ENCODE results near the gene PODXL. TPM values are rescaled to one million over a fixed set of nuclear protein-coding genes. Genes with fewer than 3 reads are reported as not detected.

PODXL gene
- total RNA-seq, 2 donors from 2014 or later, result 523 to 701 TPM

GRCh38 chr7:131488361-131488760, 68.1 kb downstream of the PODXL start:
- Histone ChIP-seq H3K9ac (ENCODE audit: extremely low read depth, low read length, poor library complexity, severe bottlenecking) (no peak overlapping the region), H3K9me3 (ENCODE audit: control insufficient read depth, low read length) (no peaks in the 10 kb centered on the region), H3K4me3 (ENCODE audit: low read length) (no peak overlapping the region), H3K4me1 (ENCODE audit: control insufficient read depth, insufficient read depth, low read length) (peaks cover 3% of the 10 kb centered on the region), H3K27ac (ENCODE audit: low read depth, low read length) (no peak overlapping the region), H3K36me3 (ENCODE audit: control insufficient read depth, insufficient read depth, low read length) (peaks cover 26% of the 10 kb centered on the region), H3K27me3 (ENCODE audit: control insufficient read depth, insufficient read depth, low read length, poor library complexity, severe bottlenecking) (no peaks in the 10 kb centered on the region)
- Mint-ChIP-seq H3K4me1 (peaks cover 9% of the 10 kb centered on the region), H3K36me3 (ENCODE audit: low read depth) (peaks cover 10% of the 10 kb centered on the region), H3K9me3 (no peaks in the 10 kb centered on the region), H3K27me3 (ENCODE audit: insufficient read depth) (no peaks in the 10 kb centered on the region), H3K27ac (no peak overlapping the region), H3K4me3 (no peak overlapping the region)
- 93% methylated on average over 2 of the region's 2 CpGs; no CpG with 5 or more reads in 1 of the 2 experiments for WGBS, 2 experiments (ENCODE audit: insufficient coverage in 1 of 2, insufficient read length in 1 of 2)
- peak; percentile 66 for TF ChIP-seq CTCF (conservative IDR thresholded peaks at IDR 0.05)
- DNase-seq, result no peak

GRCh38 chr7:131487217-131487616, 69.2 kb downstream of the PODXL start:
- TF ChIP-seq CTCF (conservative IDR thresholded peaks at IDR 0.05), result no peak
- peak overlapping the region; percentile 6 for H3K27ac Mint-ChIP-seq
- WGBS, 2 experiments (ENCODE audit: insufficient coverage in 1 of 2, insufficient read length in 1 of 2), result 64% methylated on average over 1 of the region's 1 CpG; no CpG with 5 or more reads in 1 of the 2 experiments
- Histone ChIP-seq H3K36me3 (ENCODE audit: control insufficient read depth, insufficient read depth, low read length) (peaks cover 29% of the 10 kb centered on the region), H3K9ac (ENCODE audit: extremely low read depth, low read length, poor library complexity, severe bottlenecking) (no peak overlapping the region), H3K27me3 (ENCODE audit: control insufficient read depth, insufficient read depth, low read length, poor library complexity, severe bottlenecking) (no peaks in the 10 kb centered on the region), H3K4me3 (ENCODE audit: low read length) (no peak overlapping the region), H3K4me1 (ENCODE audit: control insufficient read depth, insufficient read depth, low read length) (peaks cover 7% of the 10 kb centered on the region), H3K27ac (ENCODE audit: low read depth, low read length) (no peak overlapping the region), H3K9me3 (ENCODE audit: control insufficient read depth, low read length) (no peaks in the 10 kb centered on the region)
- H3K4me3 Mint-ChIP-seq, result no peak overlapping the region
- no peaks in the 10 kb centered on the region for H3K27me3 Mint-ChIP-seq (ENCODE audit: insufficient read depth)
- peaks cover 9% of the 10 kb centered on the region for H3K4me1 Mint-ChIP-seq
- H3K9me3 Mint-ChIP-seq, result no peaks in the 10 kb centered on the region
- peaks cover 11% of the 10 kb centered on the region for H3K36me3 Mint-ChIP-seq (ENCODE audit: low read depth)
- no peak for DNase-seq

GRCh38 chr7:131486346-131486745, 70.1 kb downstream of the PODXL start:
- peaks cover 10% of the 10 kb centered on the region for H3K36me3 Mint-ChIP-seq (ENCODE audit: low read depth)
- no peaks in the 10 kb centered on the region for H3K27me3 Mint-ChIP-seq (ENCODE audit: insufficient read depth)
- no peaks in the 10 kb centered on the region for H3K27me3 ChIP-seq (ENCODE audit: control insufficient read depth, insufficient read depth, low read length, poor library complexity, severe bottlenecking)
- DNase-seq, result no peak
- H3K36me3 ChIP-seq (ENCODE audit: control insufficient read depth, insufficient read depth, low read length), result peaks cover 29% of the 10 kb centered on the region
- WGBS, 2 experiments (ENCODE audit: insufficient coverage in 1 of 2, insufficient read length in 1 of 2), result no CpG with 5 or more reads among the region's 2 CpGs
- no peak overlapping the region for H3K4me3 ChIP-seq (ENCODE audit: low read length)
- no peak overlapping the region for H3K9ac ChIP-seq (ENCODE audit: extremely low read depth, low read length, poor library complexity, severe bottlenecking)
- H3K4me1 Mint-ChIP-seq, result peaks cover 12% of the 10 kb centered on the region
- no peak overlapping the region for H3K4me3 Mint-ChIP-seq
- peaks cover 7% of the 10 kb centered on the region for H3K4me1 ChIP-seq (ENCODE audit: control insufficient read depth, insufficient read depth, low read length)
- H3K27ac ChIP-seq (ENCODE audit: low read depth, low read length), result no peak overlapping the region
- TF ChIP-seq CTCF (conservative IDR thresholded peaks at IDR 0.05), result no peak
- H3K27ac Mint-ChIP-seq, result no peak overlapping the region
- no peaks in the 10 kb centered on the region for H3K9me3 ChIP-seq (ENCODE audit: control insufficient read depth, low read length)
- no peaks in the 10 kb centered on the region for H3K9me3 Mint-ChIP-seq

All from endodermal cell (in vitro differentiated cells).